ENCODE results near the gene BMP7. TPM values are rescaled to one million over a fixed set of nuclear protein-coding genes. Genes with fewer than 3 reads are reported as not detected.
A peak's percentile ranks its signal among the peaks of the same experiment; 100 is the strongest.

Gene BMP7
- total and polyA plus RNA-seq, 9 of the 15 experiments (the other 6 are each of a cell fraction or from before 2014, with no cell fraction given) = 0.18 TPM; not detected in 8

DNA sequence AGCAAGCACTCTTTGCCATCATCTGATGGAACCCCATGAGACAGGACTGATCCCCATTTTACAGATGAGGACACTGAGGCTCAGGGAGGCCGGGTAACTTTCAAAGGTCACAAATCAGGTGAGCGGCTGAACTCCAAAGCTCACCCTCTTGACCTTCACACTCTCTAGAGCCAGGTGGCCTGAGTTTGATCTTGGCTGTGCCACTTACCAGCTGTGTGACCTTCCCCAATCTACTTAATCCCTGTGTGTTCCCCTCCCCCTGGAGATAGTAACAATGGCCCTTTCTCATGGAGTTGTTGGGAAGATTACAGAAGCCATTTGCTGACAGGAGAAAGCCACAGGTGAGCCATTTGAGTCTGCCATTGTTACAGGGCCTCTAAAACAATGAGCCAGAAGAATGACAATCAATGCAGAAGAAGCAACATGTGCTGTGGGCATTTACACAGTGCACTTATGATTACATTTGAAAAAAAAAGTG lies 34.5 kb downstream of the BMP7 start:
- POLR2A ChIA-PET = no interaction called here
- intact Hi-C loops (cut with micrococcal nuclease) = no loop called here

More for the DNA sequence above, 34.5 kb downstream of the BMP7 start:
- no peaks in the 10 kb centered on the region; the same call in 1 of the 2 replicates for H4K20me1 ChIP-seq (replicated peaks; ENCODE audit: control insufficient read depth, insufficient read depth, low read length)
- BruUV-seq (replicated peaks) = no TSS peak
- in situ Hi-C loops (cut with MboI) = no loop called here
- H3K4me3 ChIP-seq = no peak overlapping the region
- no peaks in the 10 kb centered on the region for H3K9me1 ChIP-seq (ENCODE audit: control insufficient read depth, insufficient read depth, low read length)
- H3K9me3 ChIP-seq (replicated peaks; ENCODE audit: control insufficient read depth, insufficient read depth, low read depth, low read length) = no peaks in the 10 kb centered on the region
- CTCF ChIA-PET (ENCODE audit: low intra/inter-chr PET ratio) = no interaction called here
- 0% methylated on average over 2 of the region's 2 CpGs for WGBS (ENCODE audit: insufficient coverage, low coverage, missing lambda C conversion rate)
- ATAC-seq (no peak), FAIRE-seq (no peak), DNase-seq (ENCODE audit: extremely low read depth in 1 of 4, low spot score in 3 of 4) (no peak)
- no peak overlapping the region for H3K27ac ChIP-seq (ENCODE audit: extremely low read depth, low read depth, low read length)
- no peak overlapping the region for H3K9ac ChIP-seq (ENCODE audit: insufficient read depth in 1 of 2, low read depth in 2 of 2, low read length in 2 of 2)
- no peaks in the 10 kb centered on the region for H3K79me2 ChIP-seq (ENCODE audit: control insufficient read depth, insufficient read depth, low read length)
- no peaks in the 10 kb centered on the region for H3K4me1 ChIP-seq (replicated peaks in 1 of 2; ENCODE audit: control insufficient read depth in 2 of 2, insufficient read depth in 2 of 2, low read length in 2 of 2)
- H3K4me2 ChIP-seq (ENCODE audit: insufficient read depth, low read length) = no peak overlapping the region
- peaks cover 5 to 74% of the 10 kb centered on the region in 2 experiments; a peak in 3 of 5 replicates for H3K27me3 ChIP-seq (ENCODE audit: control insufficient read depth in 2 of 2, insufficient read depth in 2 of 2, low read length in 2 of 2)
- no peaks in the 10 kb centered on the region for H3K36me3 ChIP-seq (ENCODE audit: control insufficient read depth, insufficient read depth, low read length)
- H2AFZ ChIP-seq (ENCODE audit: low read depth, low read length) = no peak overlapping the region
- TF ChIP-seq ZNF217 (CRISPR knock-in tag; IDR thresholded peaks at IDR 0.05) = no peak
- TF ChIP-seq, protein P1, sequence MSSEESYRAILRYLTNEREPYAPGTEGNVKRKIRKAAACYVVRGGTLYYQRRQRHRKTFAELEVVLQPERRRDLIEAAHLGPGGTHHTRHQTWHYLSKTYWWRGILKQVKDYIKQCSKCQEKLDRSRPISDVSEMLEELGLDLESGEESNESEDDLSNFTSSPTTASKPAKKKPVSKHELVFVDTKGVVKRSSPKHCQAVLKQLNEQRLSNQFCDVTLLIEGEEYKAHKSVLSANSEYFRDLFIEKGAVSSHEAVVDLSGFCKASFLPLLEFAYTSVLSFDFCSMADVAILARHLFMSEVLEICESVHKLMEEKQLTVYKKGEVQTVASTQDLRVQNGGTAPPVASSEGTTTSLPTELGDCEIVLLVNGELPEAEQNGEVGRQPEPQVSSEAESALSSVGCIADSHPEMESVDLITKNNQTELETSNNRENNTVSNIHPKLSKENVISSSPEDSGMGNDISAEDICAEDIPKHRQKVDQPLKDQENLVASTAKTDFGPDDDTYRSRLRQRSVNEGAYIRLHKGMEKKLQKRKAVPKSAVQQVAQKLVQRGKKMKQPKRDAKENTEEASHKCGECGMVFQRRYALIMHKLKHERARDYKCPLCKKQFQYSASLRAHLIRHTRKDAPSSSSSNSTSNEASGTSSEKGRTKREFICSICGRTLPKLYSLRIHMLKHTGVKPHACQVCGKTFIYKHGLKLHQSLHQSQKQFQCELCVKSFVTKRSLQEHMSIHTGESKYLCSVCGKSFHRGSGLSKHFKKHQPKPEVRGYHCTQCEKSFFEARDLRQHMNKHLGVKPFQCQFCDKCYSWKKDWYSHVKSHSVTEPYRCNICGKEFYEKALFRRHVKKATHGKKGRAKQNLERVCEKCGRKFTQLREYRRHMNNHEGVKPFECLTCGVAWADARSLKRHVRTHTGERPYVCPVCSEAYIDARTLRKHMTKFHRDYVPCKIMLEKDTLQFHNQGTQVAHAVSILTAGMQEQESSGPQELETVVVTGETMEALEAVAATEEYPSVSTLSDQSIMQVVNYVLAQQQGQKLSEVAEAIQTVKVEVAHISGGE (CRISPR knock-in tag; IDR thresholded peaks at IDR 0.05) = peak in 1 of 3 experiments; percentile 90; a peak in 2 of 6 replicates

Measured in K562 (cell line).